GM21529 (cell line): ENCODE data around the gene SPARC.

Experiments
- ATAC-seq: cut with Tn5 transposase; IDR thresholded peaks from one replicate; pipeline ENCODE4 v1.9.1; 2021; ENCODE audit not compliant: unreplicated experiment

The SPARC gene

DNA sequence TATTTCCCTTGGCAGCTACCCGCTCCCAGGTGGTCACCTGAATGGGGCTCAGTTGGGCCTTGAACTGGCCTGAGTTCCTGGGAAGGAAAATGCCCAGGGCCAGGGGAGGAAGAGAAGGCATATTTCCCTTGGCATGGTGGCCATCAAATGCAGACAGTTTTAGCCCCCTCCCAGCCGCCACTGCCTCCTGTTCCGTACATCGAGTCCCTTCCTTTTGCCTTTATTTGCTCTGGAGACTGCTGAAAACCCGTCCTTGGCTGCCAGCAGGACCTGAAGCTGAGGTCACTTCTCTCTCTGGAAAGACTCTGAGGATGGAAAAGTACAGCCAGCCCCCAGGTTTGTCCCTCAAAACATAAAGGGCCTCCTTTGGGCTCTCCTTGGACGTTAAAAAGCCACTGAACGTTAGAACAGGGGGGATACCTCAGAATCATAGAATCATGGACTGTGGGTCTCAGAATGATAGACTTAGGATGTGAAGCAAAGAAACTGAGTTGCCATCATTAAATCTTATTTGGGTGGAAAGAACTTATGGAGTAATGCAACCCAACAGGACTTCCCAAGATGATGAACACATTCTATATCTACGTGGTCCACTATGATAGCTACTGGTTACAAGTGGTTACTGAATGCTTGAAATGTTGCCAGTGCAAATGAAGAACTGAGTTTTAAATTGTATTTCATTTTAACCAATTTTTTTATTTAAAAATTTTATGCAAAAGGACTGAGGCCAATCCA, 7.1 kb downstream of the SPARC start:
- no peak for ATAC-seq

DNA sequence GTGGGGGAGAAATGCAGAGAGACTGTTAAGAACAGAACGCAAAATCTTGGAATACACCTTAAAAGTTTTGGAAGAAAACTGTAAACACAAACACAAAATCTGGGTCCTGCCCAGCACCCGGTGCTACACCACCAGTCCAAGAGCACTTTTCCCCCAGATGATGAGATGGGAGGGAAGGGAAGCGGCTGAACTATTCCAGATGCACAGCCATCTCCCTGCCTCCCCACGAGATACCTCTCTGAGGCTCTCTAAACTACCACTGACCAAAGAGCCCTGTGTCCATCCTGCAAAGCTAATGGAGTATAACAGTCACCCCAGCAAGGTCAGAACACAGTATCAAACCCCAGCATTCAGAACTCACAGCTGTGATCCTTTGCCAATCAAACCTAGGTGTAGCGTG, 8.0 kb downstream of the SPARC start:
- ATAC-seq, result no peak

DNA sequence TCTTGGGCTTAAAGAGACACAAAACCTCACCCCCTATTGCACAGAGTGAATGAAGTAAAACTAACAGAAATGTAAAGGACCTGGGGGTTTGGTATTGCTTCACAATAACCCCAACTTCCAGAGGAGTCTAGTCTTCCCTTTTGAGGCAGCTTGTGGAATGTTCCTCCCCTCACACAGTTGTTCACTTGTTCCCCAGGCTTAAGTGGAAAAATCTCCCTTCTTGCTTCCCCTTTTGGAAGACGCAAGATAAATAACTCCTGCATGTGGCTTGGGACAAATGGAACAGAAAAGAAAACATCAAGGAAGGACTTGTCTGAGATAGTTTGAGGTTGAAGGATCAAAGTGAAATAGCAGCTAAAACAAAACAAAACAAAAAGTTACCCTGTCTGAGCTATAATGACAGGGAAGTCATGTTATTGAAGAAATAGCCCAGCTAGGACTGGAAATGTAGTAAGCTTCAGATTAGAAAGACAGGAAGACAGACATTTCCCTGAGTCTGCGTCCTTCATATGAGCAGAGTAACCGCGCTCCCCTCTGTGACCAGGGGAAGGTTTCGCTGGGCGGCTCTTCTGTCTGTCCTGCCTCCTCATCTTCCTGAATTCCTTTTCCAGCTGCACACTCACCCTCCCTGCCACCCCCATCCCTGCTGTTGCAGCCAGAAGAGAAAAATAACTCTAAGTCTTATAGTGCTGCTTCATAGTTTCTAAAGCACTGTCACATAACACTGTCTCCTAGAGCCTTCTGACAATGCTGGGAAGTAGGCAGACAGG, 8.8 kb downstream of the SPARC start:
- no peak for ATAC-seq

- ATAC-seq, result no peak
These were observed 10.0 kb downstream of the SPARC start for GRCh38 chr5:151676719-151677118.

GRCh38 chr5:151676314-151676712, 10.4 kb downstream of the SPARC start:
- no peak for ATAC-seq

- ATAC-seq, result no peak
These were observed 11.0 kb downstream of the SPARC start for GRCh38 chr5:151675611-151676313.

- ATAC-seq, result no peak
These were observed 11.8 kb downstream of the SPARC start for GRCh38 chr5:151674626-151675610.

- no peak for ATAC-seq
These were observed 13.3 kb downstream of the SPARC start for GRCh38 chr5:151673421-151673820.

DNA sequence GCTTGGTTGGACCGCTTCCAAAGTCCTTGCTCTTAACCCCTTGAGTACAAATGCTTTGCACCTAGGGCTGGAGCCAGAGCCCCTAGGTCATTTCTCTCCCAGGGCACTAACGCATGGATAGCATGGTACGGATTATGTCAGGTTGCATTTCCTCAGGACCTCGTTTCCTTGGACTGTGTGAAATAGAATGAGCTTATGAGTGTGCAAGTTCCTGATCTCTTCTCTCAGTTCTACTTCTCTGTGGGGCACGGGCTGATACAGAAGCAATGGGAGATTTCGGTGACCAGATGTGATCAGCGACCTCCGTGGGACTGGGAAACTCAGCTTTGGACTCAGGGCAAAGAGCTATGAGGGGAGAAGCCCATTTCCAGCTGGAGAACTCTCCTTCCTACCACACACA, 14.2 kb downstream of the SPARC start:
- no peak for ATAC-seq

DNA sequence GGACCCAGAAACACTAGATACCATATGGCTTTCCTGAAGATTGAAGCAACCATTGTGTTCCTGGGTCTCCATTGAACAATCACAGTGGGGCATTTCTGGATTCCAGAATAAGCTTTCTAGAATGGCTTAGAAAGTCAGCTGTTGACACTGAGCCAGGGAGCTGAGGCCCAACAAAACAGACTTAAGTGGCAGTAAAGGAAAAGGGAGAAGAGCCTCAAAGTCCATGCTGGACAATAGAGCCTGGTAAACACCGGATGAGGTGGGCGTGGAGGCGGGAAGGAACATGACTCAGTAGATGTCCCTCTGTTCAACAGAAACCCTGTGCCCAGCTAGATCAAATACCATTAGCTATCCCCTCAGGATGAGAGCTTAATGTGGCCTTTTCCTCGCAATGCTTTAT, 14.8 kb downstream of the SPARC start:
- no peak for ATAC-seq

DNA sequence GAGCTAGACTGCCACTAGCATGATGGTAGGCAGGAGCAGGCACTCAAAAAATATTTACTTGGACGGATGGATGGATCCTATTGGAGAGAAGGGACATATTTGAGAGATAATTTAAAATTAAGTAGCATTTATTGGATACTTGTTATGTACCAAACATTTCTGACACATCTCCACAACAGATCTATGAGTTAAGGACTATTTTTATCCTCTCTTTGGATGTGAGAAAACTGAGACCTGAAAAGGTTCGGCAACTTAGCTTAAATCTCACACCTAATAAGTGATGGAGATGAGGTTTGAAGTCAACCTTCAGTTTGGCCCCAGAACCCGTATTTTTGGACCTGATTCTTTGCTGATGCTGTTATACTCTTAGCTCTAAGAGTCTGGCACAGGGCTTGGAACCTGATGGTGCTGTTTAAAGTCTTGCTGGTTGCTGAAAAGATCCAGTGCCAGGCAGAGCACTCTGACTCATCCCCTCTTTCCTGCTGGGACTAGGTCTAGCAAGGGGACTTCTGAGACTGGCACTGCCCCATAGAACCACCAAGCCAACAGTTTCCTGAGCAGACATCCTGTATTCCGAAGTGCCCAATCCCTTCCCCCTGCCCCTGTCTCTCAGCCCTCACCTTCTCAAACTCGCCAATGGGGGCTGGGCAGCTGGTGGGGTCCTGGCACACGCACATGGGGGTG, 15.6 kb downstream of the SPARC start:
- no peak for ATAC-seq

- no peak for ATAC-seq
These were observed 16.5 kb downstream of the SPARC start for GRCh38 chr5:151670083-151670686.

DNA sequence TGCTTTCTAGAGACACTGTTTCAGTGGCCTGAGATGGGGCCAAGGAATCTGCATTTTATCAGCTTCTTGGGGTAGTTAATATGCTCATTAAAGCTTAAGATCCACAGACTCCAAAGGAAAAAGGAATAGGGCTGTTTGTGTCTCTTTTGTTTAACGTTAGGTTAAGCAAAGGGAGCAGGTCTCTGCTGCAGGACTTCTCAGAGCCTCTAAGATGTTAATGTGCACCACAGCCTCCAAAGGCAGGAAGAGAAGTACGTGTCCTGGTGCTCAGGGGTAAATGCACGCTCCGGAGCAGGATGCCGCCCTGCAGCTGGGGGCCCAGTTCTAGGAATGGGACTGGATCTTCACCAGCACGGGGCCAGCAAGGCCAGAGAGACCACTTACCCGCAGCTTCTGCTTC, 19.6 kb downstream of the SPARC start:
- ATAC-seq, result no peak

DNA sequence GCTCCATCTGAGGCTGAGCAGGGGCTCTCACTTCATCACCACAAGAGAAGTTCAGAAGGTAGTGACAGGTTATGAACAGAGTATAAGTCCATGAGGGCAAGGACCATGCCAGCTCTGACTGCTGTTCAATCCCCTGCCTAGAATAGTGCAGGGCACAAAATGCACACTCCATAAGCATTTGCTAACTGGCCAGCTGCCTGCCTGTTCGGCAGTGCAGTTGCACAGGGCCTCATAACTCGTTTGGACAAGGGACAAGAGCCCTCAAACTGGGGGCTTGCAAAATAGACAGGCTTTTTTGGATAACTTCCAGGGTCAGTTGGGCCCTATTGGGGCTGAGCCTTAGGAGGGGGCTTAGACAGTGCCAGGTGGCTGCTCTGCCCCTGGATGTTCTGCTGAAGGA, 21.1 kb downstream of the SPARC start:
- ATAC-seq, result no peak

GRCh38 chr5:151664694-151665585, 21.8 kb downstream of the SPARC start:
- no peak for ATAC-seq

DNA sequence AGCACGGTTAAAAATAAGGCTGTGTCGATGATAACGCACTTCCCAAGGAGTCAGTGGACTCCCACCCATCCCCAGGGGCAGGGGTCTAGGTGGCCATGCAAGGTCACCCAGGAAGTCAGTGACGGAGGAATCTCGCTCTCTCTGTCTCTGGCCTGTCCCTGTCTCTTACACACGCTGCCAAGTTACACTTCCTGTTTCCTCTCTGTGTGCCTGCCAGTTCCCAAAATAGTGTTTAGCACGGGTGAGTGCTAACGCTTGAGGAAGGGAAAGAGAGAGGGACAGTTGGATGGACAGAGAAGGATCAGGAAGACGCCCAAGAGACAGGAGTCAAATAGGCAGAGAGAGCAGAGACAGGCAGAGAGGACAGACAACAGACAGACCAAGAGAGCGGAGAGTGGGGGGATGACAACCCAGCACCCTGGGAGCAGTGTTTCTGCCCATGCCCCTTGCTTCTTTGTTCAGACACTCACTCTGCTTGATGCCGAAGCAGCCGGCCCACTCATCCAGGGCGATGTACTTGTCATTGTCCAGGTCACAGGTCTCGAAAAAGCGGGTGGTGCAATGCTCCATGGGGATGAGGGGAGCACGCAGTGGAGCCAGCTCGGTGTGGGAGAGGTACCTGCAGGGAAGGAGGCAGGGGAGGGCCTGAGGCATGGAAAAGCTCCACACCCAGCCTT, 23.0 kb downstream of the SPARC start:
- ATAC-seq, result peak; percentile 33

DNA sequence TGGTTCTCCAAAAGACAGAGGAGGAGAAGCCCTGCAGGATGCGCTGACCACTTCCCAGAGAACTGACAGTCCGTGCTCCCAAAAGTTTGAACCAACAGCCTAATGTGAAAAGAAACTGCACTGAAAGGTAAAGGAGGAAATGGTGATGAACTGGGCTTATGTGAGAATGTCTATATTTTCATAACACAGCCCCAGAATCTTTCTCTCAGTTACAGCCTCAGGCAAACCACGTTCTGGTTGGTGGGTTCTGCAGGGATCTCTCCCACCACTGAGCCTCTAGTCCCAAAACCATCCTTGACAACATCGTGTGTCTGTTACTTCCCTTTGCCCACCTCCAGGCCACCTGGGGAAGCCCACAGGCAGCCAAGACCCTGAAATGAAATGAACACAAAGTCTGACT, 23.9 kb downstream of the SPARC start:
- no peak for ATAC-seq
